Activated CD8-positive, alpha-beta T cell treated with anti-CD3 and anti-CD28 coated beads, Interleukin-2, amount 10 ng/mL, durations not matched to agents 7 days and 5 days (primary cell): ENCODE measurements around the gene NAV1. TPM values are rescaled to one million over a fixed set of nuclear protein-coding genes. Genes with fewer than 3 reads are reported as not detected.

ENCODE experiments used
- ATAC-seq: fragments of 150-1000 bp; cut with Tn5 transposase; one replicate; pipeline ENCODE4 v1.10.0; 2021; ENCODE audit warnings: moderate library complexity
- CTCF ChIA-PET: fragments of 350-600 bp; sonication (Branson Sonifier 250); formaldehyde crosslinking; loops from one replicate; lab custom pipeline; 2021; ENCODE audit warnings: antibody characterized with exemption; lab: Charles Lee
- POLR2A ChIA-PET: fragments of 350-600 bp; sonication (Branson Sonifier 250); formaldehyde crosslinking; loops from one replicate; lab custom pipeline; 2021; ENCODE audit warnings: antibody characterized with exemption; lab: Charles Lee
- DNase-seq: peaks from one replicate; pipeline ENCODE4 v3.0.0-alpha.2; 2020
- H3K27ac Mint-ChIP-seq: one replicate; pipeline ENCODE4 v1.8.0; 2021; ENCODE audit warnings: mild to moderate bottlenecking, mixed read lengths
- H3K27me3 Mint-ChIP-seq: one replicate; pipeline ENCODE4 v1.8.0; 2021; ENCODE audit warnings: low read depth, mixed read lengths
- H3K36me3 Mint-ChIP-seq: one replicate; pipeline ENCODE4 v1.8.0; 2021; ENCODE audit warnings: low read depth, mixed read lengths
- H3K4me1 Mint-ChIP-seq: one replicate; pipeline ENCODE4 v1.8.0; 2021; ENCODE audit warnings: low read depth, mixed read lengths
- H3K4me3 Mint-ChIP-seq: one replicate; pipeline ENCODE4 v1.8.0; 2021; ENCODE audit warnings: mild to moderate bottlenecking, mixed read lengths
- H3K9me3 Mint-ChIP-seq: one replicate; pipeline ENCODE4 v1.8.0; 2022; ENCODE audit warnings: mixed read lengths; ENCODE audit not compliant: insufficient read depth
- total RNA-seq, 2 experiments: library from RNA; stranded (reverse); gene quantifications; one replicate each; pipeline ENCODE4 v1.2.3, GENCODE V29; 2021

Gene NAV1
- total RNA-seq, 2 experiments from 2014 or later: 1.1 to 1.9 TPM

DNA sequence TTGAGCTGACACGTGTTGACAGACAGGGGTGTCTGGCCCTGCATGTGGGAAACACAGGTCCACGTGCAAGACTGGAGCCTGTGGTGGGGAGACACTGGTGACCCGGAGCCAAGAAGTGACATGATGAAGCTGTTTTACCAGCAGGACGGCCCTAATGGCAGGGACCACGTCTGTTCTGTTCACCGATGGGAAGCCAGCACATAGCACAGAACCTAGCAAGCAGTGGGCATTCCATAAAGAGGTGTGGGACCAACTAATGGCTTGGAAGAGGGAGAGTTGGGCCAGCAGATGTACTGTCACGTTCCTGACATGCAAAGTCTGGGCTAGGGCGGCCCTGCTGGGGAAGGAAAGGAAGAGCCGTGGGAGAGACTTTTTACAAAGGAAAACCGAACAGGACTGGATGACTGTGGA is 15.3 kb downstream of the NAV1 start:
- Mint-ChIP-seq H3K27ac (no peak overlapping the region), H3K27me3 (peaks cover 4% of the 10 kb centered on the region), H3K4me3 (no peak overlapping the region), H3K9me3 (no peaks in the 10 kb centered on the region), H3K4me1 (peaks cover 2% of the 10 kb centered on the region), H3K36me3 (no peaks in the 10 kb centered on the region)
- no peak for ATAC-seq
- CTCF ChIA-PET: interaction anchor here (1.5 kb wide), 1 partner anchor 42 kb away, joined by 5 read pairs; no protein-coding TSS in a partner anchor
- no peak for DNase-seq
- POLR2A ChIA-PET: no interaction called here

GRCh38 chr1:201554789-201555592 is 16.1 kb downstream of the NAV1 start:
- ChIA-PET CTCF (interaction anchor here (0.7 to 1.5 kb wide), 4 partner anchors 8 to 277 kb away, joined by 3 to 5 read pairs (median 3); no protein-coding TSS in a partner anchor), POLR2A (no interaction called here)
- Mint-ChIP-seq H3K27me3 (peaks cover 4% of the 10 kb centered on the region), H3K27ac (no peak overlapping the region), H3K9me3 (no peaks in the 10 kb centered on the region), H3K36me3 (no peaks in the 10 kb centered on the region), H3K4me1 (peaks cover 6% of the 10 kb centered on the region), H3K4me3 (no peak overlapping the region)
- ATAC-seq: no peak
- DNase-seq: no peak

GRCh38 chr1:201555593-201555945 is 16.6 kb downstream of the NAV1 start:
- Mint-ChIP-seq H3K27ac (no peak overlapping the region), H3K4me3 (no peak overlapping the region), H3K9me3 (no peaks in the 10 kb centered on the region), H3K36me3 (no peaks in the 10 kb centered on the region), H3K27me3 (peaks cover 4% of the 10 kb centered on the region), H3K4me1 (peaks cover 9% of the 10 kb centered on the region)
- CTCF ChIA-PET: interaction anchor here (0.7 to 1.4 kb wide), 3 partner anchors 9 to 276 kb away, joined by 3 read pairs; no protein-coding TSS in a partner anchor
- POLR2A ChIA-PET: no interaction called here
- DNase-seq: no peak
- ATAC-seq: no peak

GRCh38 chr1:201556841-201557571 is 18.1 kb downstream of the NAV1 start:
- no peaks in the 10 kb centered on the region for H3K9me3 Mint-ChIP-seq
- ChIA-PET POLR2A (no interaction called here), CTCF (interaction anchor here (1.4 kb wide), 1 partner anchor 238 kb away, joined by 3 read pairs; no protein-coding TSS in a partner anchor)
- H3K4me1 Mint-ChIP-seq: peaks cover 11% of the 10 kb centered on the region
- no peak overlapping the region for H3K4me3 Mint-ChIP-seq
- H3K27me3 Mint-ChIP-seq: peaks cover 4% of the 10 kb centered on the region
- H3K36me3 Mint-ChIP-seq: no peaks in the 10 kb centered on the region
- ATAC-seq: no peak
- no peak overlapping the region for H3K27ac Mint-ChIP-seq
- DNase-seq: no peak

- Mint-ChIP-seq H3K4me3 (no peak overlapping the region), H3K36me3 (no peaks in the 10 kb centered on the region), H3K27ac (no peak overlapping the region), H3K4me1 (peaks cover 11% of the 10 kb centered on the region), H3K27me3 (peaks cover 4% of the 10 kb centered on the region), H3K9me3 (no peaks in the 10 kb centered on the region)
- ATAC-seq: no peak
- no peak for DNase-seq
- CTCF ChIA-PET: interaction anchor here (1.4 to 5.9 kb wide), 2 partner anchors 146 to 237 kb away, joined by 3 to 52 read pairs; no protein-coding TSS in a partner anchor
- POLR2A ChIA-PET: no interaction called here
Observed at GRCh38 chr1:201557572-201557958, 18.6 kb downstream of the NAV1 start.

DNA sequence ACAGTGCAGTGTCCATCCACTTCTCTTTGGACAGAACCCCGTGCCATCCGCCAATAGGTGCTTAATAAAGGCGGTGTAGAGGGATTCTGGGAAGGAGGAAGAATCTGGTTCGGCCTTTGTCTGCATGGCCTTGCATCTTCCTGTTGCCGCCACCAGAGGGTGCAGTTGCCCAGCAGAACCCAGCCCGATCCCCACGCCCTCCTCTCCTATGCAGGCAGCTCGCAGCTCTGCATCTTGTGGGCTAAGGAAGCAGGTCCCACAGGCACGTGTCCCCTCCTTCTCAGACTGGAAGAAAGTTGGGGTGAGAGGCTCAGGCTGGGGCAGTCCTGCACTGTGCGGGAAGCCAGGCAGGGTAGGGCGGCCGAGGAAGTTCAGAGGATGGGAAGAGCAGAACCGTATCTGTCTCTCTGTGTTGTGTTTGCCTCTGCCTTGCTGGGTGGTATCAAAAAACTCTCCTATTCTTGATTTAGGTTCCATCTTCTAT is 20.8 kb downstream of the NAV1 start:
- H3K27ac Mint-ChIP-seq: no peak overlapping the region
- ATAC-seq: peak; percentile 90
- ChIA-PET CTCF (interaction anchor here (0.5 to 5.9 kb wide), 24 partner anchors 9 to 412 kb away, joined by 3 to 52 read pairs (median 4); no protein-coding TSS in a partner anchor), POLR2A (no interaction called here)
- H3K4me1 Mint-ChIP-seq: peaks cover 11% of the 10 kb centered on the region
- no peaks in the 10 kb centered on the region for H3K36me3 Mint-ChIP-seq
- DNase-seq: peak; percentile 77
- H3K9me3 Mint-ChIP-seq: no peaks in the 10 kb centered on the region
- H3K4me3 Mint-ChIP-seq: no peak overlapping the region
- H3K27me3 Mint-ChIP-seq: no peaks in the 10 kb centered on the region

GRCh38 chr1:201560328-201561194 is 21.6 kb downstream of the NAV1 start:
- no peak for DNase-seq
- Mint-ChIP-seq H3K27ac (no peak overlapping the region), H3K9me3 (no peaks in the 10 kb centered on the region), H3K36me3 (no peaks in the 10 kb centered on the region), H3K4me1 (peaks cover 11% of the 10 kb centered on the region), H3K4me3 (no peak overlapping the region), H3K27me3 (no peaks in the 10 kb centered on the region)
- no peak for ATAC-seq
- POLR2A ChIA-PET: no interaction called here
- CTCF ChIA-PET: interaction anchor here (0.5 to 5.9 kb wide), 25 partner anchors 9 to 235 kb away, joined by 3 to 52 read pairs (median 4); no protein-coding TSS in a partner anchor

DNA sequence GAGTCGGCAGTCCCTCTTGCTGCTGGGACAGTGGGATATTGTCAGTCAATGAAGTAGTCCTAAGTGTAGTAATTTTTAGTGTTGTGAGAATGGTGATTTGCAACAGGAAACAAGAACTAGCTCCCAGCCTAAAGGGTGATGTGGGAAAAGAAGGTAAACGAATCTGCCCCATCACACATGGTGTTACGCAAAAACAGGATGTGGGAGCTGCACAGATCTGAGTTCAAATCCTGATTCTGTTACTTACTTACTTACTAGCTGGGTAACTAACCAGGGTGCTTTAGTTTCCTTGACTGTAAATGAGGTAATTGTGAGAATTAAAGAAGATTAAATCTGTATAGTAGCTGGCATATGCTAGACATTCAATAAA is 22.3 kb downstream of the NAV1 start:
- no peak overlapping the region for H3K4me3 Mint-ChIP-seq
- DNase-seq: no peak
- ChIA-PET CTCF (interaction anchor here (0.6 to 5.9 kb wide), 11 partner anchors 10 to 330 kb away, joined by 3 to 52 read pairs (median 4); no protein-coding TSS in a partner anchor), POLR2A (no interaction called here)
- H3K4me1 Mint-ChIP-seq: peaks cover 11% of the 10 kb centered on the region
- H3K9me3 Mint-ChIP-seq: no peaks in the 10 kb centered on the region
- H3K36me3 Mint-ChIP-seq: no peaks in the 10 kb centered on the region
- no peaks in the 10 kb centered on the region for H3K27me3 Mint-ChIP-seq
- ATAC-seq: no peak
- H3K27ac Mint-ChIP-seq: no peak overlapping the region

GRCh38 chr1:201561601-201562000 is 22.7 kb downstream of the NAV1 start:
- Mint-ChIP-seq H3K36me3 (no peaks in the 10 kb centered on the region), H3K27me3 (no peaks in the 10 kb centered on the region), H3K27ac (no peak overlapping the region), H3K9me3 (no peaks in the 10 kb centered on the region), H3K4me3 (no peak overlapping the region), H3K4me1 (peaks cover 11% of the 10 kb centered on the region)
- ATAC-seq (no peak), DNase-seq (no peak)
- CTCF ChIA-PET: interaction anchor here (0.6 to 5.9 kb wide), 8 partner anchors 23 to 330 kb away, joined by 3 to 52 read pairs (median 4); no protein-coding TSS in a partner anchor
- POLR2A ChIA-PET: no interaction called here

DNA sequence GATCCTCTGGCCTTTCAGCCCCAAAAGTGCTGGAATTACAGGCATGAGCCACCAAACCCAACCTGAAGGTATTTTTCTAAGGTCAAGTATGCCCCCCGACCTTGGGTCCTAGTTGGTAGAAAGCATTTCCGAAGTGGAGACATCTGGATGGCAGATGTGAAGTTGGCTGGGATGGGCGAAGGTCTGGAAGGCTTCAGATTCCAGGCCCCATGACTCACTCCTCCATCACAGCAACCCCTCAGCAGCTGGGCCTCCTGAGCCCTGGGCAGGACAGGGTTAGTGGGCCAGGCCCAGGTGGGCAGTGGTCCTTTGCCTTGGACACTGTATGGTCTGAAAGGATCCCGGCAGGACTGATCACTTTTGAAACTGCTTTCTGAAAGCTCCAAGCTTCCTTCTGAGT is 23.3 kb downstream of the NAV1 start:
- ATAC-seq: no peak
- Mint-ChIP-seq H3K36me3 (no peaks in the 10 kb centered on the region), H3K9me3 (no peaks in the 10 kb centered on the region), H3K4me1 (peaks cover 11% of the 10 kb centered on the region), H3K27ac (no peak overlapping the region), H3K4me3 (no peak overlapping the region), H3K27me3 (no peaks in the 10 kb centered on the region)
- DNase-seq: no peak
- POLR2A ChIA-PET: no interaction called here
- CTCF ChIA-PET: interaction anchor here (0.6 to 5.9 kb wide), 2 partner anchors 141 to 1778 kb away, joined by 3 to 52 read pairs; no protein-coding TSS in a partner anchor
